GM12891 (cell line): ENCODE data around the gene SCYL2.

Experiments
- POLR2A ChIP-seq: IDR thresholded peaks from 2 replicates; pipeline ENCODE4 v1.6.1; 2011; ENCODE audit warnings: low read depth, low read length, control low read depth
- POLR2AphosphoS5 ChIP-seq: IDR thresholded peaks from 2 replicates; pipeline ENCODE4 v1.6.1; 2011; ENCODE audit warnings: low read depth, low read length, control low read depth
- POU2F2 ChIP-seq: IDR thresholded peaks from 2 replicates; pipeline ENCODE4 v1.6.1; 2011; ENCODE audit warnings: low read depth, mild to moderate bottlenecking, control low read depth, low read length, moderate library complexity
- SPI1 ChIP-seq: IDR thresholded peaks from 2 replicates; pipeline ENCODE4 v1.6.1; 2011; ENCODE audit warnings: low read depth, low read length, control low read depth
- TAF1 ChIP-seq: IDR thresholded peaks from 2 replicates; pipeline ENCODE4 v1.6.1; 2011; ENCODE audit warnings: low read depth, low read length, control low read depth

DNA sequence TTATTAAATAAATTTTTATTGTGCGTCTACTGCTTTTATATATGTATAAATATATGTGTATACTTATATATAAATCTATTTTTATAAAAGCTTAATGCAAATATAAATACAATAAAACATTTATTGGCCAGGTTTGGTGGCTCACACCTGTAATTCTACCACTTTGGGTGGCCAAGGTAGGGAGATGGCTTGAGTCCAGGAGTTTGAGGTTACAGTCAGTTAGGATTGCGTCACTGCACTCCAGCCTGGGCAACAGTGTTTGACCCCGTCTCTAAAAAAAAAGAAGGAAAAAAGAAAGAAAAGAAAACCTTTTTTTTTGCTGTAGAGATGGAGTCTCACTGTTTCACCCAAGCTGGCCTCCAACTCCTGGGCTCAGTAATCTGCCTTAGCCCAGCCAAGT, 45.5 kb upstream of the SCYL2 start:
- TF ChIP-seq POLR2A: no peak
- TF ChIP-seq POLR2AphosphoS5: no peak
- no peak for TF ChIP-seq SPI1
- TF ChIP-seq POU2F2: no peak
- TF ChIP-seq TAF1: no peak
